ENCODE results near the gene ZMIZ1.

- TF ChIP-seq YY1 (IDR thresholded peaks at IDR 0.05; ENCODE audit: insufficient read depth, insufficient read length) (no peak), ZNF274 (IDR thresholded peaks at IDR 0.05; ENCODE audit: low read depth, low read length) (no peak), SUZ12 (IDR thresholded peaks at IDR 0.05; ENCODE audit: extremely low read depth, insufficient read depth, insufficient read length) (no peak)
Observed at GRCh38 chr10:79308016-79308415, 239.2 kb downstream of the ZMIZ1 start.

Data from NT2/D1 (cell line).